GM19397 (cell line): ENCODE data around the gene WNT4.

ENCODE experiments used
- ATAC-seq: cut with Tn5 transposase; IDR thresholded peaks from one replicate; pipeline ENCODE4 v1.9.1; 2021; ENCODE audit warnings: mild to moderate bottlenecking, moderate library complexity; ENCODE audit not compliant: unreplicated experiment

WNT4 gene

DNA sequence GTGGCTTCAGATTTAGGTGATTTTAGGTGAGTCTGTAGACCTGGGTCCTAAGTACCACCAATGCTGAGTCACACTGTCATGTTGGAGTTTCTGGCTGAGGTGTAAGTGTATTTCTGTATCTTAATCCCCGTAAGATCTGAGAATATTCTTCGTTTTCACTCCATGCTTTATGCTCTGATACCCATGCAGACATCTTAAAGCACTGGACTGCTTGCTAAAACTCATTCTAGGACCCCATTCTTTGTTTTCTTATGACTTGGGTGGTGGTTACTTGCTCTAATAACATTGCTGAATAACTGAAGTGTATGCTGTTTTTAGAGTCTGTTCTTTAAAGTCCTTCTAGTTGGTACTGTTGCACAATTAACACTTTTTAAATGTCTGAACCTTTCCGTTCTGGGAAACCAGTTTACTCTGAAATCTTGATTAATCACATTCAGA lies 53.7 kb downstream of the WNT4 start:
- no peak for ATAC-seq

DNA sequence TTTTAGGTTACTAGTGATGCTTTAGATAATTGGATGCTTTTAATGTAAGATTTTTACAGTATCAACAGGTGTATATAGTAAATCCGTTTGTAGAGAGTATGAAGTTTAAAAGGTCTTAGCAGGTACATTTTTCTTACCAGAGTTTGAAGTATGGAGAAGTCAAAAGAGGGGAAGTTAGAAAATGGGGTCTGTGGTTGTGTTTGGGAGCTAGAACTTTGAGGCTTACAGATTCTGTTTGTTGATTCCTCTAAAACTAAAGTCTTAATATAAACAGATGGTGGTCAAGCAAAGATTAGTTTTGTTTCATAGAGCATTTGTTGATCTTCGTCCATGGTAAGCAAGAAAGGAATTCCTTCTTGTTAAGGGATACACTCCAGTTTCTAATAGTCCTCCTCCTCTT lies 54.6 kb downstream of the WNT4 start:
- ATAC-seq, result no peak

DNA sequence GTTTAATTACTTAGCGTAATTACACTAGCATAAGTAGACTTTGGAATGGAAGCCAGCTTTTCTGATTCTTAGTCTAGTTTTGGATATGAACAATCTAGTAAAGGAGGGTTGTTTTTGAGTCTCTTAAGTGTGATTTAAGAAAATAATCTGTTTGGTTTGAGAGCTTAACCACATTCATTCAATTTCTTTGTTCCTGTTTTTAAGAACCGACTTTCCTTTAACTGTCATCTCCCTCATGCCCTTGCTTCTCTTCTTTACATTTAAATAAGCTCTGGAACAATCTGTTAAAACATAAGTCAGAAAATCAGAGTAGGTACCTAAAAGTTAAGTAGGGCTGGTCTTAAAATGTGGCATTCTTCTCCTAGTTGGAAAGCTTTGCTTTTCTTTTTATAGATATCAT lies 62.7 kb downstream of the WNT4 start:
- ATAC-seq, result no peak

DNA sequence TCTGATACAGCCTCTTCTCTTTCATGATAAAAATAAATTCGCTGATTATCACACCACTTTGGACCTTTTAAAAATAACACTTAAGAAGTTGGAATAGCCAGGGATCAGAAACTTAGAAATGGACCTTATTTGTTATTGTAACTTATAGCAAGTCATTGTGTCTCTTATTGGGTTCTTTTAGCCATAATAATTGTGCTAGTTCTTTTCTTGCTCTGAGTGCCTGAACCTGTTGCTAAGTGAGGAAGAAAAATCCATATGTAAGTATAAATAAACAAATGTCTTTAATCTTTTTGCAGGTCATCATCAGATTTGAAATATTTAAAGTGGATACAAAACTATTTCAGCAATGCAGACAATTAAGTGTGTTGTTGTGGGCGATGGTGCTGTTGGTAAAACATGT lies 64.8 kb downstream of the WNT4 start:
- no peak for ATAC-seq

DNA sequence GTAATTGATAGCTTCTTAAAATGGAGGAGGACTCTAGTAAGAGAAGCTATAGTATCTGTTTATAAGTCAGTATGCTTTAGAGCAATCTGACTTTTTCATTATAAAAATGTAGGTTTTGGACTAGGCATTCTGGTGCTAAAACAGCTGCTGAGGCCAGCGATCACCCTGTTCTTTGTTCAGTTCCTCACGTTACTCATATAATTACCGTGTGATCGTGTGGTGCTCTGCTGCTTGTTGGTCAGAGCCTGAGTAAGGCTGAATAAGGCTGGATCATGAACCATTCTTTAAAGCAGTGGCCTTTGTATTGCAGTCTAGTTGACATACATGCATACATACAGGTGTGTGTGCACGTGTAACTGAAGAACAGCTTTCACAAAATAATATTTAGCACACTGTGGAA lies 65.2 kb downstream of the WNT4 start:
- no peak for ATAC-seq

DNA sequence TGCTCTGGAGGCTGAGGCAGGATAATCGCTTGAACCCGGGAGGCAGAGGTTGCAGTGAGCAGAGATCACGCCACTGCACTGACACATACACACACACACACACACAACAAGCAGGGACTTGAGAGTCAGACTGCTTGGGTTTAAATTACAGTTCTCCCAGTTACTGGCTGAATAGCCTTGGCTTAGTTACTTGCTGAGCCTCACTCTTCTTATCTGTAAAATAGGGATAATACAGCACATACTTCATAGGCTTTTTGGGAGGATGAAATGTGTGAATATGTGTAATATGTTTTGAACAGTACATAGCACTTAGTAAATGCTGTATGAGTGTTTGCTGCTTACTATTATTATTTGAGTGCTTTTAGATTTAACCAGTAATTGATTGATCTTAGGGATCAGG lies 66.6 kb downstream of the WNT4 start:
- no peak for ATAC-seq

DNA sequence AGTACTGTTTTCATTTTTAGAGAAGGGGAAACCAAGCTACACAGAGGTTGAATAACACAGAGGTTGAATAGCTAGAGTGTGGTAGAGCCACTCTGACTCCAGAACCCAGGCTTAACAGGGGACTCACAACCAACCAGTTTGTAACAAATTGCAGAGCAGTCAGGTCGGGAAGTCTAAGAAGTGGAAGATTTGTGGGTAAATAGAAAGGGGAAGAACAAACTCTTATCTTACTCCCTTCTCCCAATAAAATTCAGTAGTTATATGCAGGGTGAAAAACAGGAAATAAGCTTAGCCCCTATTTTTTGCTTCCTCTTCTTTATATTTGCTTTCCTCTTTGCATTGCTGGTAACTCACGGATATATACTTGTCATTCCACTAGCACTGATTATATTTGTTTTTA lies 67.2 kb downstream of the WNT4 start:
- no peak for ATAC-seq

DNA sequence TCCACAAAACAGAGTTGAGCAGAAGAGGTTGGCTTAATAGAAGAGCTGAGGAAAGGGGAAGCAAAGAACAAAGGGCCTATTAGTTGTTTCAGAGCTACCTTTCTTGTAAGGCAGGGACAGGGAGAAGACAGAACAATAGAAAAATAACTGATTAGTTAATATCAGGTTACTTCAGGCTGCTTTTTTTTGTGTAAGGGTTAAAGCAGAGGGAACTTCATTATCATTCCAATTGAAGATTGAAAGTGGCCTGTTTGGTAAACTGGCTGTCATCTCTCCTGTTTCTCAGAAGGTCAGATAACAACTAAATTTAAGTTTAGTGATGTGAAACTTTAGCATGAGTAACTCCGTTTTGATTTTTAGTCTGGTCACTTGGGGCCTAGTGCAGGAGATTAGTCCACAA lies 68.1 kb downstream of the WNT4 start:
- no peak for ATAC-seq

DNA sequence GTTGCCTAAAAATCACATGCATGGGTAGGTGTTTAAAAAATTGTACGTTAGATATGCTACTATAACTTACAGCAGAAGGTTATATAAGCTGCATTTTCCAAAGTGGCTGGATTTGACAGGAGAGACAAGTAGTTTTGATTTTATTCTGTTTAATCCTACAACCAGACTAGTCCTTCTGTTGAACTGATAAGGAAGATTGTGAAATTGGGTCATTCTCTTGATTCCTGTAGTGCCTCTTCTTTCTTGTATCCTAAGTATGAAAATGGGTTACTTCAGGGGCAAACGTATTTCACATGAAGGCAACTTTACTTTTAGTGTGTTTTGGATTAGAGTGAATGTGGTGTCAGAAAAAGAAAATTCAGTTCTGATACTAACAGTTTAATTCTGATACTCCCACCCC lies 71.4 kb downstream of the WNT4 start:
- no peak for ATAC-seq
